Mesodermal cell (in vitro differentiated cells): ENCODE data around the gene PDE3A.

Experiments
- H3K27ac ChIP-seq: 2 replicates; pipeline ENCODE4 v1.7.0; 2013; ENCODE audit warnings: mild to moderate bottlenecking, low read depth, low read length, moderate library complexity; ENCODE audit not compliant: severe bottlenecking
- H3K36me3 ChIP-seq: 2 replicates; pipeline ENCODE4 v1.7.1; 2013; ENCODE audit warnings: mild to moderate bottlenecking, low read length, moderate library complexity; ENCODE audit not compliant: control insufficient read depth, insufficient read depth
- H3K4me1 ChIP-seq: one replicate; pipeline ENCODE4 v1.7.1; 2013; ENCODE audit warnings: mild to moderate bottlenecking, low read length; ENCODE audit not compliant: insufficient read depth, control insufficient read depth, poor library complexity, severe bottlenecking
- H3K4me3 ChIP-seq: 2 replicates; pipeline ENCODE4 v1.7.0; 2013; ENCODE audit warnings: low read length, control low read depth, mild to moderate bottlenecking; ENCODE audit not compliant: insufficient read depth, poor library complexity, severe bottlenecking; ENCODE audit errors: extremely low read depth
- H3K9me3 ChIP-seq: 2 replicates; pipeline ENCODE4 v1.7.1; 2013; ENCODE audit warnings: mild to moderate bottlenecking, low read length, moderate library complexity; ENCODE audit not compliant: control insufficient read depth
- WGBS, 2 experiments: methylation state at CpG; one replicate each; pipeline ENCODE4 v1.1.5; 2013; ENCODE audit warnings: missing lambda C conversion rate in 2 of 2; ENCODE audit not compliant: insufficient coverage in 2 of 2; 5-methylcytosine and 5-hydroxymethylcytosine counted together

Gene PDE3A

GRCh38 chr12:20474443-20474842, 106.1 kb downstream of the PDE3A start:
- H3K4me3 ChIP-seq = no peak overlapping the region
- H3K27ac ChIP-seq = no peak overlapping the region
- no peaks in the 10 kb centered on the region for H3K4me1 ChIP-seq
- no peaks in the 10 kb centered on the region for H3K9me3 ChIP-seq
- no peaks in the 10 kb centered on the region for H3K36me3 ChIP-seq
- 90 to 91% methylated on average over 2 to 3 of the region's 4 CpGs for WGBS, 2 experiments

DNA sequence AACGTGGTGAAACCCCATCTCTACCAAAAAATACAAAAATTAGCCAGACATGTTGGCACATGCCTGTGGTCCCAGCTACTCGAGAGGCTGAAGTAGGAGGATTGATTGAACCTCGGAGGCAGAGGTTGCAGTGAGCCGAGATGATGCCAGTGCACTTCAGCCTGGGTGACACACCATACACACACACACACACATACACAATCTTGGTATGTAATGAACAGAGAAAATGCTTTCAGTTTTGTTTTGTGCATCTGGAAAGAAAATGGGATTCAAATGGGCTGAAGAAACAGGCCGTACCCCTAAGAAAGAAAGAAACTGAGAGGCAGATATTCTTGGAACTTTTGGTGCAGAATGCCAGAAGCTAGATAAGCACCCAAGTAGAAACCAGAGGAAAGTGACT, 107.2 kb downstream of the PDE3A start:
- Histone ChIP-seq H3K4me3 (no peak overlapping the region), H3K27ac (no peak overlapping the region), H3K9me3 (no peaks in the 10 kb centered on the region), H3K36me3 (no peaks in the 10 kb centered on the region), H3K4me1 (no peaks in the 10 kb centered on the region)
- WGBS, 2 experiments = 83 to 94% methylated on average over 3 of the region's 5 CpGs

DNA sequence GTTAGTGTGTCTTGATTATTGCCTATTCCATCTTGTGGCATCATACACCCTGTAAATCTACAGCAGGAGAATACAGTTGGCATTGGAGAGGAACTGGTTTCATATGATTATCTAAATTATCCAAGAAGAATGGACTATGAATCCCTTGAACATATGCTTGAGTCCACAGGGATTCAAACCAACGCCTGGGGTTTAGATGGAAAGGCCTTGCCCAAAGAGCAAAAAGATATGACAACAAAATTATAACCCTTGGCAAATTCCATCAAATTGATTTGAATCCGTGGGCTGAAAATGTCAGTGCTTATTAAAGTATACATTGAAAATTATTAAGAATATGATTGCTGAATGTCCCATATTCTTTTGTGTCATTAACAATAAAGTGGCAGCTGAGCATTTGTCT, 108.2 kb downstream of the PDE3A start:
- Histone ChIP-seq H3K4me3 (no peak overlapping the region), H3K27ac (no peak overlapping the region), H3K9me3 (no peaks in the 10 kb centered on the region), H3K36me3 (no peaks in the 10 kb centered on the region), H3K4me1 (no peaks in the 10 kb centered on the region)
- no CpG with 5 or more reads among the region's 2 CpGs for WGBS, 2 experiments

DNA sequence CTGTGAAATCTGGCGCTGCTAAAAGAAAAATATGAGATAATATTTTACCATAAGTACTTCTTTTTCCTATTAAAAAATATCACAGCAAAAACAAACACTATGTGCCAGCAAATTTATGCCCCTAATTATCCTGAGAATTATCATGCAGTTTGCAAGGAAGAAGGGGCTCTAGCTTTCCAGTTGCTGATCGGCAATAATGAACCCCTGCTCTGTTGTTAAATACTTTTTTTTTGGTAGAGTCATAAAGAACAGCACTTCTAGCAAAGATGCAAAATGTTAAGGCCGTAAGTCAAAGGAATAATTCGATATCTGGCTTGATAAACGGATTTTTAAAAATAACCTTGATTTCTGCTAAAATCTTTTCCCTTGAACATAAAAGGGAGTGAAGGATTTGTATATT, 108.9 kb downstream of the PDE3A start:
- Histone ChIP-seq H3K4me3 (no peak overlapping the region), H3K27ac (no peak overlapping the region), H3K9me3 (no peaks in the 10 kb centered on the region), H3K36me3 (no peaks in the 10 kb centered on the region), H3K4me1 (no peaks in the 10 kb centered on the region)
- 81 to 92% methylated on average over 3 of the region's 5 CpGs for WGBS, 2 experiments

- Histone ChIP-seq H3K9me3 (no peaks in the 10 kb centered on the region), H3K4me3 (no peak overlapping the region), H3K4me1 (no peaks in the 10 kb centered on the region), H3K27ac (no peak overlapping the region), H3K36me3 (no peaks in the 10 kb centered on the region)
- 70 to 71% methylated on average over 2 of the region's 4 CpGs for WGBS, 2 experiments
These were observed 109.3 kb downstream of the PDE3A start for GRCh38 chr12:20477672-20478071.

DNA sequence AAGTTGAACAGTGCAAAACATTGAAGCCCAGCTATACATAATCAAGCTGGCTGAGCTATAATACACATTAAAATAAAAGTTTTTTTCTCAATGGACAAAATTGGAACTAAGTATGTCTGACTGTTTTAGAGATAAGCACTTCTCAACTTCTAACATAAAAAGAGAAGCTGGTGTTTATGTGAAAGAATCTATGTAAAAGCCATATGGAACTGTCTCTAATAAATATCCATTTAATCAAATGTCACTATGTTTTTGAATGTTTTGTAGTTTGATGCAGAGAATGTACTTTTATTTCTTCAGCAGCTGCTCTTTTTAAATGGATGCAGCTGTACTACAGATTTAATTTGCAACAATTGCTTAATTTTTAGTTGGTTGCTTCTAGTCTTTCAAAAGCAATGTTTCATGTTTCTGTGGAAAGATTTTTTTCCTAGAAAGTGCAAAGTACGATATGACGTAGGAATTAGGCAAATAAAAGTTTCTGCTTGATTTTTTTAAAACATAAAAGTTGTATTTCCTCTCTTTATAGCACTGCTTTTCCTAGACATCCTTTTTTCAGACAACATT, 114.2 kb downstream of the PDE3A start:
- H3K4me1 ChIP-seq = no peaks in the 10 kb centered on the region
- no CpG with 5 or more reads among the region's 2 CpGs for WGBS, 2 experiments
- H3K36me3 ChIP-seq = no peaks in the 10 kb centered on the region
- H3K9me3 ChIP-seq = no peaks in the 10 kb centered on the region
- H3K4me3 ChIP-seq = no peak overlapping the region
- no peak overlapping the region for H3K27ac ChIP-seq

DNA sequence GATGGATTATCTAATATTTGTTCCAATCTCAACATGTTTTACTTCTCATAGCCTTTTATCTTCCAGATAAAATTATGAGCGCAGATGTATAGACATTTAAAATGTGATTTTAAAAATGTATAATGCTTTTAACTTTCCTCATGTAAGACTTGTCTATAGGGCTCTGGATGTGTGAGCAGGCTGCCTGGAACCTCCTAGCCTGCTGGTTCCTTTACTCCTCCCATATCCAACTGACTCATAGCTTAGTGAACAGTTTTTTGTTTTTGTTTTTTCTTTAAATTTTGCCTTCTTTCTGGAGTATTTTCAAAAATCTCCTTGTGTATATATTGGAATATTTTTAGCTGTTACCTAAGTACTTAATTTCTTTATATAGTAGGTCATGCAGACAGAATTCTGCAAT, 115.4 kb downstream of the PDE3A start:
- no CpG with 5 or more reads among the region's 1 CpG for WGBS, 2 experiments
- H3K27ac ChIP-seq = no peak overlapping the region
- no peak overlapping the region for H3K4me3 ChIP-seq
- no peaks in the 10 kb centered on the region for H3K4me1 ChIP-seq
- H3K36me3 ChIP-seq = no peaks in the 10 kb centered on the region
- no peaks in the 10 kb centered on the region for H3K9me3 ChIP-seq

- Histone ChIP-seq H3K27ac (no peak overlapping the region), H3K9me3 (no peaks in the 10 kb centered on the region), H3K4me1 (no peaks in the 10 kb centered on the region), H3K36me3 (no peaks in the 10 kb centered on the region), H3K4me3 (no peak overlapping the region)
- WGBS, 2 experiments = 100% methylated on average over 1 of the region's 2 CpGs; no CpG with 5 or more reads in 1 of the 2 experiments
These were observed 117.9 kb downstream of the PDE3A start for GRCh38 chr12:20486233-20486632.

GRCh38 chr12:20487519-20487918, 119.2 kb downstream of the PDE3A start:
- H3K9me3 ChIP-seq = no peaks in the 10 kb centered on the region
- no peak overlapping the region for H3K27ac ChIP-seq
- H3K36me3 ChIP-seq = no peaks in the 10 kb centered on the region
- no peak overlapping the region for H3K4me3 ChIP-seq
- 100% methylated on average over 2 of the region's 2 CpGs; no CpG with 5 or more reads in 1 of the 2 experiments for WGBS, 2 experiments
- no peaks in the 10 kb centered on the region for H3K4me1 ChIP-seq

DNA sequence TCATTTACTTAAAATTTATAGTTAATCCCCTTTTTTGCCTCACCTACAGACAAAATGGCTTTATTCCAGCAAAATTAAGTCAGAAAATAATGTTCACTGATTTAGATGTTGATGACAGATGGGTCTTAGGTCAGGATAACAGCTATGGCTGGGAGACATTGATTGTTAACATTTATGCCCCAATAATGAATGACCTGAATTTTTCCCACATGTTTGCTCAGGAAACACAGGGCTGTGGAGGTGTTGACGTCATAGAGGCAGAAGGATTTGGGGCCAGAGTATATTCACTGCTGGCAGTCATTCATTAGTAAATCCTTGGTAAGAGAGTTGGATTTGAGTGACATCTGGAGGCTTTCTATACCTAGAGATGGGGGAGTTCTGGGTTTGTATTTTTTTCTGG, 121.3 kb downstream of the PDE3A start:
- no peaks in the 10 kb centered on the region for H3K4me1 ChIP-seq
- no peak overlapping the region for H3K27ac ChIP-seq
- no peaks in the 10 kb centered on the region for H3K36me3 ChIP-seq
- no peak overlapping the region for H3K4me3 ChIP-seq
- H3K9me3 ChIP-seq = no peaks in the 10 kb centered on the region
- WGBS, 2 experiments = 100% methylated on average over 1 of the region's 1 CpG; no CpG with 5 or more reads in 1 of the 2 experiments

GRCh38 chr12:20490213-20490612, 121.9 kb downstream of the PDE3A start:
- Histone ChIP-seq H3K27ac (no peak overlapping the region), H3K4me3 (no peak overlapping the region)

More at GRCh38 chr12:20490213-20490612, 121.9 kb downstream of the PDE3A start:
- H3K9me3 ChIP-seq = no peaks in the 10 kb centered on the region
- H3K4me1 ChIP-seq = no peaks in the 10 kb centered on the region
- H3K36me3 ChIP-seq = no peaks in the 10 kb centered on the region
